GM18870 (cell line): ENCODE data around the gene ISG20L2.

Source experiments
- ATAC-seq: cut with Tn5 transposase; IDR thresholded peaks from one replicate; pipeline ENCODE4 v1.9.1; 2021; ENCODE audit warnings: moderate library complexity; ENCODE audit not compliant: unreplicated experiment

ISG20L2 gene

DNA sequence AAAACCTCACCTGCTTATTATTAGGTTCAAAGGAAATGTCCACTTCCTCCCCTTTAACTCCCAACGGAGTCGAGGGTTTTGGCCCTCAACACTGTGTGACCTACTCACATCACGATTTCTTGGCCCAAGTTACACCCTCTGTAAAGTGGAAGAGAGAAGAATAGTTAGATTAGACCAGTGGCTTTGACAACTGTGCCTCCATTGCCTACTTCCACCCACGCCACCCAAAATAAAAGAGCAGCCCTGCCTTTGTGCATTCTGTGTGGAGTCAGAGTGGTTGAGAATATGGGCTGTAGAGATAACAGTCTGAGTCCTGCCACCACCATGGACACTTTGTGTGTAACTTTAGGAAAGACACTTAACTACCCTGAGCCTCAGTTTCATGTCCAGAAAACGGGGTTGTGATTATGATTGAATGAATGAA lies 27.0 kb upstream of the ISG20L2 start:
- ATAC-seq = no peak

DNA sequence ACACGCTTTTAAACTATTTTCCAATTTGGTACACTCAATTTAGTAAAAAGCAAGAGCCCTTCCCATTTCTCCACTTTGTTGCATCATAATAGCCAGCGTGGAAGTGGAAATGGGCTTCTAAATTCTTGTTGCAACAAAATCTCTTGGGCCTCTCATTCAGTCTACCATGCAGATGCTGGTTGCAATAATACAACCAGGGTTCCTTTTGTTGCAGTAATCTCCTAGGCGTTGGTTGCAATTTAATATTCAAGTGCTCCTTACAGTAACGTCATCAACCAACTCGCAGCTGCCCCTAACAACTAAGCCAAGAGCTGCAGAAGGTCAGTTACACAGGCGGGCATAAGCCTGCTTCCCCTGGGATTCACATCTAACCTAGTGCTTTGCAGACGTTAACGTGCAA lies 25.7 kb upstream of the ISG20L2 start:
- ATAC-seq = no peak

DNA sequence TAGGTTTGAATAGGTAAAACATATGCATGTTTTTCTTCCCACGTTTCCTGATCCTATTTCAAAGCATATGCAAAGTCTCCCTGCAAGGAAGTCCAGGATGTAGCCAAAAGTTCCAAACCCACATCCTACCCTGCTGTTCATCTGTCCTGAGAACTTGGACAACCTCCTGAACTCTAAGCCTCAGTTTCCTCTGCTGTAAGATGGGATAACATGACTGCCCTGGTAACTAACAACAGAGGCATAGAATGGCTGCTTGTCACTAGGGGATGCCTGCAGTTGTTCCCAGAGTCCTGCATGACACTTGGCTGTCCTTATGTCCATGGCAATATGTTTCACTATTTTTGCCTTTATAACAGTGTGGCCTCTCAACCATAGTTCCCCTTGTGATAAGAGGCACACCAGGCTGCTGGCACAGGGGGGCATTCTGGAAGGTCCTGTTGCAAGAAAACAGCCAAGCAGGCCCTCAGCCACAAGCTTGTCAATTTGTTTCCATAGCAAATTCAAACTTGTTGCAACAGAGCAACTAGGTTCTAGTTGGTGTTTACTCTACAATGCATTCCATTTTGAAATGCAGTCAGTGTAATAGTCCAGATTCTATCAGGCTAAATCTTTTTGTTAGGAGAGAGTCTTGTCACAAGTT lies 24.4 kb upstream of the ISG20L2 start:
- no peak for ATAC-seq

DNA sequence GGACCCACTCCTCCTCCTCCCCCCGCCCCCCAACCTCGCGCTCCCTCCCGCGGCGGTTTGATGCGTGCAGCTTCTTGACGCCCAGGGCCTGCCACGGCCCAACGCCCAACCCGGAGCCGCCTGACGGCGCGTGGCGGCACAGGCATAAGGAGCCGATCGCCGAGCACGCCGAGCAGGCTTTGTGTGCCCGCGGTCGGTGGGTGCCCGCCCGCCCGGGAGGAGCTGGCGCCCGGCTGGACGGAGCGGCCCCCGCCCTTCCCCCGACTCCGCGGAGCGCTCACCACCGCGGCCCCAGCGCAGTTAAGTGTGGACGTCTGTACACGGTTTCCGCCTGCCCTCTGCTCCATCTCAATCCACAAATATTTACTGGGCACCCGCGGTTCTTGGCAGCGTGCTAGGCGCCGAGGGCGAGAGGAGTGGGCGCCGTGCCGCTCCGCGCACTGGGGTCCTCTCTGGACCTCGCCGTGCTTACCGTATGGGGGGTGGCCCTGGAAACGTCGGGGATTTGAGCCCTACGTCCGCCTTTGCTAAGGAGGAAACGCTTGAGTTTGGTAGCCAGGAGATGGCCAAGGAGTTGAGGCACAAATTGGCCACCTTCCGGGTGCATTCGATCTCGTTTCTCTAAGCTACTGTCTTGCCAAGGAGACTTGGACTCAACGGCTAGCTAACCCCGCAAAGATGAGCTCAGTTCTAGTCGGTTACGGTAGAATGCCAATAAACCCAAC lies 23.4 kb upstream of the ISG20L2 start:
- peak; percentile 42 for ATAC-seq

DNA sequence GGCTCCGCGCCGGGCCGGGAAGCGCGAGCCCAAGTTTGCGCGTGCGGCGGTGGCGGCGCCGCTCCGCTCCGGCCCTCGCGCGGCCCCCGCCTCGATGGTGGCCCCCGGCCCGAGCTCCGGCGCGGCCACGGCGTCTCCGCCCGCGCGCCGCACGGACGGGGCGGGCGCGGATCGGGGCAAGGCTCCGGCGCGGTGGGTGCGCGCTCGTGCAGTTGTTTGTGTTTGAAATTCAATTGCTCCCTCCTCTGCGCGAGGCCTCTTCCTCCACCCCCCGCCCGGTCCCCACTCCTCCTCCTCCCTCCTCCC lies 22.8 kb upstream of the ISG20L2 start, which contains the start of gene HDGF:
HDGF (minus strand) TSS at position 225 of the 306 bp plus-strand sequence. CDS start 246 bp downstream, outside the sequence.
- no peak for ATAC-seq

DNA sequence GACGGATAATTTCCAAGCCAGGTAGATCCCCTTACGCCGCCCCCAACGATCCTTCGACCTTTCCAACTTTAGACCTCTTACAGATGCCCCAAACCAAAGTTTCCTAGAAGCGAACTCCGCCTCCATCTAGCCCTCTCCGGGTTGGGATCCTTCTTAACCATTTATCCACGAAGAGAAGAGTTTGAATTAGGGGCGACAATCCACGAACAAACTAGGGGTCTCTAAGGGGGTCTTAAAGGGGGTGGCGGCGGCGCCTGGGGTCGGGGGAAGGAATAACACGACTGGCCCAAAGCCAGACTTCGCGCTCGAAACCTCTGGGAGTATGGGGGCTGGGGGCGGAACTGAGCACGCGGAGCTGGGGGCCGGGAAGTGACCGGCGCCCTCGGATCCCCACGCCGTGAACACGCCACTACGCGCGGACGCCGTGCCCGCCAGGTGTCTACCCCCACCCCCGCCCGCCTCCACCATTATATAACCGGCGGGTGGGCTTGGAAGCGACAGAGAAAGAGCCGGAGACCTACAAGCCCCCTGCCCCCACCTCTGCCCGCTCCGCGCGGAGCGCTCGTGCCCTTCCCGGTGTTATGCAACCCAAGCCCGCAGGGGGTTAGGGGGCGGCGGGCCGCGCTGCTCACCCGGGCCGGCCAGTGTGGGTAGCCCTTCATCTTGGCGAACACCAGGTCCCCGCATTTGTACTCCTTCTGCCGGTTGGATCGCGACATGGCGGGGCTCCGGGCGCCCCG lies 22.3 kb upstream of the ISG20L2 start:
- no peak for ATAC-seq

DNA sequence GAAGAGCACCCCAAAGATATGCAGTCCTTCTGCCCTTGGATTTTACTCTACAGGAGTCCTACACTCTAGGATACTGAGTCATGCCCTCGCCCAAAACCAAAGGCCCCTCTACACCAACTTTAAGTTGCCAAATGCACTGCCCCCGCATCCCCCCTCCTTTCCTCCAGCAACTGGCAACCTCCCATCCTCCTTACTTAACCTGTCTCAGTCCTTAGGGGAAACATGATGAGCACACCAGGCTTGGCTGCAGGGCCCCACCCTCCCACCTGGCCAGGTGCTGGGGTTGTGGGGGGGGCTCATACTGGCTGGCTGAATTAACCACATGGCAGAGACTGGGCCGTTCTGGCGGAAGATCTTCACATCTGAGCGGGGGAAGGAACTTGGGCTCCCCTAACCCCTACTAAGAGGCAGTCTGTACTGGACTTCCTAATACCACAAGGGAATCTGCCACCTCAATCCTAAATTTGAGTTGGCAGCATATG lies 21.7 kb upstream of the ISG20L2 start:
- ATAC-seq = no peak

DNA sequence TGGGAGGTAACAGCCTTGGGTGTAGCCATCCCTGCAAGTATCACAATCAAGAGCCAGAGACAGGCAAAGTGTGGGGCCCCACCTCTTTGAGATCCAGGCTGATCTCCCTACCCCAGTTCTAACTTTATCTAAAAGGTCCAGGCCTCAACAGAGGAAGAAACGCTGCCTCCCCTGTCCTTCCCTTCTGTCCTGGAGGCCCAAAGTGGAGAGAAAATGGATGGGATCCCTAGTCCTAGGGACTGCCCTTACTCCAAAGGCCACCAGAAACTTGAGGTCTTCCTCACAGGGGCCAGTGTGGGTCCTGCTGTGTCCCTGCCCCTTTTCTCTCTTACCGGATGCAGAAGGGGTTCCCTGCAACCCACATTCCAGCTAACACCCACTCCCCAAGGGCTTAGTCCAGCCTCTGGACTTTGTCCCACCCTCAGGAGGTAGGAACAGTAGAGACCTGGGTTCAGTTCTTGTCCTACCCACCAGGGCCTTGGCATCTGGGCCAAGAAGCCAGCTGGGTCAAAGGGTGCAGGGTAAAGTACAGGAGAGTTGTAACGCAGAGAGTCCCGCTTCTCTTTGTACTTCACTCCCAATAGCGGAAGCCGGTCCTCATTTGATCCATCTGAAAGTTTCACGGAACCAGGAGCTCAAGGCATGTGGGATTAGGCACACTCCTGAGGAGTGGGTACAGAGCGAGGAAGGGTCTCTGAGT lies 21.0 kb upstream of the ISG20L2 start:
- no peak for ATAC-seq

DNA sequence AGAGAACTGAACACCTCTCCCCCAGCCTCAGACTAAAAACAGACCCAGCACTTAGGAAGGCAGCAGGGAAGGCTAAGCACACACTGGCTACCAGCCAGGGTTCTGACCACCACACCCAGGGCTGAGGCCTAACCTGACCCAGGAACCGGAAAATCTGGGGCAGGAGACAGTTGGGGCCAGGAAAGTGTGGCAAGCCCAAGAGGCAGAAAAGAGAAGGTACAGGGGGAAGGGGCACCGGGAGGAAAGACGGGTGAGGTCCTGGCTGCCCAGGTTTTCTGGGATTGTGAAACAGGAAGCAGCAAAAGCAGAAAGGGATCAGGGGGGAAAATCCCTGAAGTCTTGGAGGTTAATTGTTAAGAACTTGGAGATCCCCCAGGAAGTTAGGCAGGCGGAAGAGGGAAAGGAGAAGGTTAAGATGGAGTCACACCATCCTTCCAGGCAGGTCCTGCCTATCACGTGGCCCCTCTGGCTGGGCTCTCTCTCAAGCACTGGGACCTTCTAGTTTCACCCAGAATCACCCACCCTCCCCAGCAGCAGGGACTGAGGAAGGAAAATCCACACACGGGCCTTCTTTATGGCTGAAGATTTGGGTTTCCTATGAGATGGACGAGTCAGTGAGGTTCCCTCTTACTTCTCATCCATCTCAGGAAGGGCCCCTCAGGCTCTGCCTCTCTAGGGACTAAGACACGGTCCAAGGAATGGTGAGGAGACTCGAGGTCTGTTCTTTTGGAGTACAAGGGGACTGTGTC lies 20.3 kb upstream of the ISG20L2 start:
- no peak for ATAC-seq

DNA sequence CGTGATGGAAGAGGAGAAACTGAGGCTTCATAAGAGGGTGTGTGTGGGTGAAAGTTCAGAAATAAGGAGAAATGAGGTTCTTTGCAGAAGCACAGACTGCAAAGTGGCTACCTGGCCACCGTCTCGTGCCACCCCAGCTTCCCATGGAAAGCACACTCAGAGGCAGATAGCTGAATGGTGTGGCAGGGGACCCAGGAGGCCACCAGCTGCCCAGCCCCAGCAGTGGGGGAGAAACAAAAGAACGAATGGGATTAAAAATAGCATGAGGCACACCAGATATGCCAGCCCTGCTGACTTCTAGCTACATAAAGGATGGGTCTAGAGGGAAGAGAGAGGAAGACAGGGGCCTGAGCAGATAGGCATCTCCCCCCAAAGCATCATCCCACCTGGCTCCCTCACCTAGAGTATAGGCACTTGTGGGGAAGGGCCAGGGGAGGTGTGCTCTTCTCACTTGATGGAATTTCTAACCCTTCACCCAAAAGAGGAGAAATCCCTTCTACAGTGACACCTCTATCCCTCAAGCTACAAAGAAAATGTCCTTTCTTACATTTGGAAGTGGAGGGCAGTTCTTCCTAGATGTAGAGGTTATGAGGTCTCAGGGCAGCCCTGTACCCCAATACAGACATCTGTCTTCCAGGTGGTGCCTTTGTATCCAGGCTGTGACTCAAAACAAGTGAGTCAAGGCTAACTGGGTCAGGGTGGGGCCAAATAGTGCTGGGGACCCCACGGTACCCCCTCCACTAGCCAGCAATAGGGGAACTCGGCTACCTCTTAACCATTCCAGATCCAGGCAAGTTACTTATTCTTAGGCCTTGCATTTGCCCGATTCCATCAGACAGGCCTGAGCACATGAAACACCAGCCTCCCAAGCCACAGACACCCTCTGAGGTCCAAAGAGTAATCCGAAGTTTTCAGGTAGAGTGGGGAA lies 19.4 kb upstream of the ISG20L2 start:
- ATAC-seq = no peak

DNA sequence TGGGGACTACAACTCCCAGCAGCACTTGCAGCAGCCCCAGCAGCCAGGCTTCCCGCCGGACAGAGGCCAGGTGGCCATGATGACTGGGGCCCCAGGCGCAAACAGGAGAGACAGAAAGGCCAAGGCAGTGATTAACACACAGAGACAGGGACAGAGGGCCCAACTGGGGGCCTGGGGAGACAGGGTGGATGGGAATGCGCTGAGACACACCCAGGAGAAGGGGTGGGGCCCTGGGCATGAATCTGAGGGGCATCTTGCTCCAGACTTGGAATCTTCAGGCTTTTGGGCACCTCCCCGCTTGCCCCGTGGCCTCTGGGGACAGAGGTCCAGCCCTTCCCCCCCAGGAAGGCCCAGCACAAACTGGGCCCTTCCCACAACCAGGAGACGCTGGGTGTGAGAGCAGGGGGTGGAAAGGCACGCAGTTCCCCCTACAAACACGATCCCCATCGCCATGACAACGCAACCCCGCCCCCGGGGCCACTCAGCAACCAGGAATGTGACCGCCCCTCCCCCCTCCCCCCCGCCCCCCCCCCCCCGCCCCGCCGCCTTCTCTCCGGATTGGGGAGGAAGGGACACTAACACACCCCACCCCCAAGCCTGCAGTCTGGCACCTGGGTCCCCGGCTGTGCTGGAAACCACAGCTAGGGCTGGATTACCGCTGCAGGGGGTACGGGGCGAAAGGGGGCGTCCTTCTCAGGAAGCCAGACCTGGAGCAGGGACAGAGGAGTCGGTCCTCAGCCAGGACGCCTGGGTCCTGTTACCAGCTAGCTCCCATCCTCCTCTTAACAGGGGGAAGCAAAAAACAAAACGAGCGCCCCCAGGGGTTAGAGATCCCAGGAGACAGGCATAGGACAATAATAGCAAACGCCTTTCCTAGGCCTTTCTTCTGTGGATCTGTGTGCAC lies 18.4 kb upstream of the ISG20L2 start:
- ATAC-seq = no peak

DNA sequence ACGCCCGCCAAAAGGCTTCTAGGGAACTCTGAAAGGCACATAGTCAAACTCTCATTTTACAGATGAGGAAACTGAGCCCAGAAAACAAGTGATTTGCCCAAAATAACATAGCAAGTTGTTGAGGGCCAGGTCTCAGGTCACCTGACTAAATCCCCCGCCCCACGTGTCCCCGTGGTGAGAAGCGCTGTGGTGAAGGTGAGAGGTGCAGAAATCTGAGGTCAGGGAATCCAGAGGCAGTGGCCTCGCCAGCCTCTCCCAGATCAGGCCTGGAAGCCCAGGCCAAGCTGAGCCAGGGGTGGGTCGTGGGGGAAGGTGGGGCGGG lies 17.8 kb upstream of the ISG20L2 start:
- ATAC-seq = no peak

DNA sequence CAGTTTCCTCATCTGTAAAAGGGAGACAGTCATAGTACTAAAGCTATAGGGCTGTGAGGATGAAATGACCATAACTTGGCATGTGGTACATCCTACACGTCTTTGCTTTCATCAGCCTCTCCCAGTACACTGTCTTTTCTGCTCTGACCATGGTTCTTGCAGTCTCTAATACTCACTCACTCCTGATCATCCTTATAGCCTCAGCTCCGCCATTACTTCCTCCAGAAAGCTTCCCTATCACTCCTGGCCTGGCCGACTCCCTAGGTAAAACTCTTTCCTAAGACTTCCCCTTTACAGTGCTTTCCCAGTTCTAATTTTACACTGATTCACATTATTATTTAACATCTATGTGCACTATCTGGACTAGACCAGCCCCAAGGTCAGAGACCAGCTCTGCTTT lies 17.3 kb upstream of the ISG20L2 start:
- ATAC-seq = no peak

DNA sequence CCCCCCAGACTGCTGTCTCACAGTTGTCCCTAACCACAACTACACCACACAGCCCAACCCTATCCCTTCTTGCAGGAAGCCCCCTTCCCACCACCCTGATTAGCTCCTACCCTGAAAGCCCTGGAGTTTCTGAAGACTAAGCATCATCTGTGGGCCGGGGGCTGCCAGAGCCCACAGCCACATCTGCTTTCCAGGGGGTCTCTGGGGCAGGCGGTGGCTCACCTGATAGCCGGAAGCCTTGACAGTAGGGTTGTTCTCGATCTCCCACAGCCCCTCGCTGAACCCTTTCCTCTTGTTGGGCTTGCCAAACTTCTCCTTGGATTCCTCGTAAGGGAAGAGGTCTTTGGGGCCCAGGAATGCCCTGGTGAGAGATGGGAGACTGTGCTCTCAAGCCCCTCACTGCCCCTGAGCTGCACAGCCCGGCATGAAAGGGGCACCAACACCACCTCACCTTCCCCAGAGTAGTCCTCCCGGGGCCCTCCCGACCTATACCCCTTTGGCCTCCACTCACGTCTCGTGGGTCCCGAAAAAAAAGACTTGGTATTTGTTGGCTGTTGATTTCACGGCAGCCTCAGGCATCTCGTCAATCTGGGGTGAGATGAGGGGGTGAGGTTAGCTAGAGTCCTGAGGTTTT lies 16.3 kb upstream of the ISG20L2 start:
- no peak for ATAC-seq

DNA sequence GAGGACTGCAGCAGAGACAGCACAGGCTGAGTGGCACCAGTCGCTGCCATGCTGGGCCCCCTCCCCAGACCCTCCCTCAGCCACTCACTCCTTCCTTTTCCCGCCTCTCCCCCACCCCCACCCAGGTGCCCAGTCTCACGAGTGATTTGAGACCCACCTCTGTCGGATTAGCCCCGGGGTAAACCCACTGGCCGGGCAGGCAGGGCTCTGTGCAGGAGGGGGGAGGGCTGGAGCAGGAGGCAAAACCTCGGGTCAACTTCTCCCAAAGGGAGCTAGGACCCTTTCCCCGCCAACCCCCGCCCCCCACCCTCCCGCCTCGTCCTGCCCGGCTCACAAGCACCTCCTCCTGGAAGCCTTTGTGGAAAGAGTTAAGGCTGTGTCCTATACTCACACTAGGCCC lies 15.8 kb upstream of the ISG20L2 start:
- no peak for ATAC-seq

DNA sequence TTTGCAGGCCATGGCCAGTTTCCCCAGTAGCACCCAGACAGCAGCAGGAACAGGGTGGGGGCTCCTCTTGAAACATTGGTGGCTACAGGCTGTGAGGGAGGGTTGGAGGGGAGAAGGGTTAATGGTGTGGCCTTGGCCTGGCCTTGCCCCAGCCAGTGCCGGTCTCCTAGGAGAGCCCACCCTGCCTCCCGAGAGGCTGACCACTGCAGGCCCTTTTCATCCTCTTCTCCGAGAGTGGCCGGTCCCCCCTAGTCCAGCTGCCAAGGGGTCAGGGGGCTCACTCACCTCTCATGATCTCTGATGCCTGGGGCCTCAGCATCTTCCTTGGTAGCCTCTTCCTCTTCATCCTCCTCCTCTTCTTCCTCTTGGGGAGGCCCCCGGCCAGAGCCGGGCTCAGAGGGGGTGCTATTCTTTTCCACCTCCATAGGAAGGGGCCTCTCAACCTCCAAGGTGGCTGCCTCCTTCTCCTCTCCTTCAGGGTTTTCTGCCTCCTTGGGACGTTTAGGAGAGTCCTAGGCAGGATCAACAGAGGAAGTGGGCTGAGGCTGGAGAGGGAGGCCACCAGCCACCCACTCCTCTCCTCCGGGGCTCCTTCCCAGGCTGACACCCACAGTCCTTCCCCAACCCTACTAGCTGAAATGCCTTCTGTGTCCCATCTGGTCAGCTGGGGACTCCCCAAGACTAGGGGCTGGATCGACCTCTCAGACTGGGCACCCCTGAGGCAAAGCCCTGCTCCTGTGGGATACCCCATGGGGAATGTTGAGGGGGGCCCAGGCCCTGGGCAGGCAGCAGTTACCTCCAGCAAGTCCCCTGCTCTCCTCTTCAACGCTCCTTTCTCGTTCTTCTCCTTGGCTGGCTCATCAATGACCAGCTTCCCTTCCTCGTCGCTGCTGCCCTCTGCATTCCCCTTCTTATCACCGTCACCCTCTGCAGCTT lies 15.1 kb upstream of the ISG20L2 start:
- no peak for ATAC-seq

DNA sequence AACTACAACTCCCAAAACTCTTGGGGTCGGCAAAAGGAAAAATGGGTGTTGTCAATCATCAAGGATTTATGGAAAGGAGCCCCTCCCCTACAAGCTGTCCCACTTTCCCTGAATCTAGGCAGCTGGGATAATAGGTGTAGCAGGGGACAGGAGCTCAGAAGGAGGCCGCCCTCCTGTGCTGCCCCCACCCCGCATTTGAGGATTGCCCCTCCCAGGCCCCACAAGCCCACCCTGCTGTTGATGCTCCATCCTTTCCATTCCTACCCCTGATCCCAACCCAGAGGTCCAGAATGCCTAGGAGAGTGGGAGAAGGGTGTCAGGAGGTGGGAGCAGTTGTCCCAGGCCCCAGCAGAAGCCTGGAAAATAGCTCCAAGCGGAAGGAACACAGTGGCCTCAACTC lies 14.2 kb upstream of the ISG20L2 start:
- no peak for ATAC-seq
